NCI-H510A treated with DMSO at 0.1 percent for 48 hours (cell line): ENCODE measurements around the gene GP1BA.

Experiments
- DNase-seq: peaks from one replicate; lab custom pipeline; 2025; lab: John Stamatoyannopoulos, UW

Gene GP1BA

DNA sequence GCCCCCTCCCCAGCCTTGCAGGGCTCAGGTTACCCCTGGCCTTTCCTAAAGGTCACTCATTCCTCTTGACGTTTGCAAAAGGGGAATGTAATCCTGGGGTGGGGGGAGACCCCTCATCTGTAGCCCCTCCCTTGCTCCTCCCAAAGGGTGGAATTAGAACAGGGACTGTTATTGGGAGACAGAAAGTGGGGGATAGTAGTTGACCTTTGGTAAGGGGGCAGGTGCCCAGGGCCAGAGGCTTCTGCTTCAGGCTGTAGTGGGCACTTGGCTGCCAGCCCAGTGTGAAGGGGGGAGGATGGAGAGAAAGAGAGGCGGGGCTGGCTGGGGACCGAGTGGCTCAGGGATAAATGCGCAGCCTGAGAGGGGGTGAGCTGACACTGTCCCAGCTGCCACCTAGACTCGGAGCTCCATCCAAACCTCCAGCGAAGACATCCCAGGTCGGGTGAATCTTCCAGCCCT lies 18.7 kb downstream of the GP1BA start, which contains the start of gene ENO3:
TSS of gene ENO3 (plus strand) at position 374 of the 459 bp plus-strand sequence. CDS start 711 bp downstream, outside the sequence.
- peak; percentile 80 for DNase-seq

DNA sequence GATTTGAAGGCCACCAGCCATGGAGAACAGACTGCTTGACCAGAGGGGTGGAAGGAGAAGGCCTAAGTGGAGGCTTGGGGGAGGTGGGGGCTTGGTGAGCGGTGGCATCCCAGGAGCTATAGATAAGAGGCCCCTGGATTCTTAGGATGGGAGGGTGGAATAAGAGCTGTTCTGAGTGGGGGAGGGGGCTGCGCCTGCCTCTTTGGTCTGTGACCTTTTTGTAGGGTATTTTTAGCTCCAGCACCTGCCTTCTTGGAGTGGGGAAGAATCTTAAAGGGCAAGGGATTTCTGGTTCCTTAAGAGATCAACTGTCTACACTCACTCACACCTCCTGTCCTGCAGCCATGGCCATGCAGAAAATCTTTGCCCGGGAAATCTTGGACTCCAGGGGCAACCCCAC lies 19.4 kb downstream of the GP1BA start:
- DNase-seq: no peak

DNA sequence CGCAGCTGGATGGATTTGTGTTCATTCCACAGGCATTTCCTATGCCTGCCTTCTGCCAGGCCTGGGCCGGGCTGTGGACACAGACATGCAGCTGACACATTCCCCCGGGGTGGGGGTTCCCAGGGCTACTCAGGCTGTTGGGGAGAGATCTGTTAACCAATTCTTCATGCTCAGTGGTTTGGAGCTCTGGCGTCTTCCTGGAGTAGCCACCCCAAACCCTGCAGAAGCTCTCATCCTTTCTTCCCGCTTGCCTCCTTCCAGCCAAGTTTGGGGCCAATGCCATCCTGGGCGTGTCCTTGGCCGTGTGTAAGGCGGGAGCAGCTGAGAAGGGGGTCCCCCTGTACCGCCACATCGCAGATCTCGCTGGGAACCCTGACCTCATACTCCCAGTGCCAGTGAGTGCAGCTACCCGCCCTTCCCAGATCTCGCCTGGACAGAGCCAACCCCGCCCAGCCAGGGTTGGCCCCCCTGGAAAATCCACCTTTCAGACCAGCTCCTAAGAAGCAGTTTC lies 21.4 kb downstream of the GP1BA start:
- no peak for DNase-seq

DNA sequence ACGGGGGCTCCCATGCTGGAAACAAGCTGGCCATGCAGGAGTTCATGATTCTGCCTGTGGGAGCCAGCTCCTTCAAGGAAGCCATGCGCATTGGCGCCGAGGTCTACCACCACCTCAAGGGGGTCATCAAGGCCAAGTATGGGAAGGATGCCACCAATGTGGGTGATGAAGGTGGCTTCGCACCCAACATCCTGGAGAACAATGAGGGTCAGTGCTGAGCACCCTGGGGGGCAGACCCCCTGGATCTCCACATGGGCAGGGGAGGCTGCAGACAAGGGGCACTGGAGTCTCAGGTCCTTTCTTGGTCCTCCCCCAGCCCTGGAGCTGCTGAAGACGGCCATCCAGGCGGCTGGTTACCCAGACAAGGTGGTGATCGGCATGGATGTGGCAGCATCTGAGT lies 23.0 kb downstream of the GP1BA start:
- DNase-seq: no peak

GRCh38 chr17:4956493-4957061 lies 24.5 kb downstream of the GP1BA start:
- peak; percentile 3 for DNase-seq

GRCh38 chr17:4958102-4958501 lies 26.0 kb downstream of the GP1BA start:
- no peak for DNase-seq

DNA sequence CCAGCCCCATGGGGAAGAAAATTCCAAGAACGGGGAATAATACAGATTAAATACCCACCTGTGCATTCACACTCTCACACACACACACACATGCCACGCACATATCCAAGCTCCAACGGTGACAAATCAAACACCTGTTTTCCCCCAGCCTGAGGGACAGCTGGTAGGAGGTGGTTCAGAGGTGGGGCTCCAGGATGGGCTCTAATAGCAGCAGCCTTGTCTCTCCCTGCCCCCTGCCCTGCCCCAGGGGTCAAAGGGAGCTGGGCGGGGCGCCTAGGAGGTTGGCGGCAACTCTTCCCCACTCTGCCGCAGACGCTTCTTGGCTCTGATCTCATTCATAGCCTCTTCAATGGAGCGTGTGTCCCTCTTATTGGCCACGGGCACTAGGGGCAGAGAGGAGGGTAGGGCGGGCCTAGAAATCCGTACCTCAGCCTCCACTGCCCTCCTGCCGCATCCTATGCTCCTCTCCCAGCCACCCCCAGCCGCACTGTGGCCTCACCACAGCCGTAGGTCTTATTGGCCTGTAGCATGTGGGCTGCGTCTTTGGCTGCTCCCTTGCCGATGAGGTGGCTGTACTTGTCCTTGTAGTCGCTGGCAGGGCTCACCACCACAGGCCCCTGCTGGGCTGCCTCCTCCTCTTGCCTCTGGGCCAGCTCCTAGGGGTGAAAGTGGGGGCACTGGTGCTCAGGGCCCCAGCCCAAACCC lies 27.3 kb downstream of the GP1BA start:
- DNase-seq: no peak

DNA sequence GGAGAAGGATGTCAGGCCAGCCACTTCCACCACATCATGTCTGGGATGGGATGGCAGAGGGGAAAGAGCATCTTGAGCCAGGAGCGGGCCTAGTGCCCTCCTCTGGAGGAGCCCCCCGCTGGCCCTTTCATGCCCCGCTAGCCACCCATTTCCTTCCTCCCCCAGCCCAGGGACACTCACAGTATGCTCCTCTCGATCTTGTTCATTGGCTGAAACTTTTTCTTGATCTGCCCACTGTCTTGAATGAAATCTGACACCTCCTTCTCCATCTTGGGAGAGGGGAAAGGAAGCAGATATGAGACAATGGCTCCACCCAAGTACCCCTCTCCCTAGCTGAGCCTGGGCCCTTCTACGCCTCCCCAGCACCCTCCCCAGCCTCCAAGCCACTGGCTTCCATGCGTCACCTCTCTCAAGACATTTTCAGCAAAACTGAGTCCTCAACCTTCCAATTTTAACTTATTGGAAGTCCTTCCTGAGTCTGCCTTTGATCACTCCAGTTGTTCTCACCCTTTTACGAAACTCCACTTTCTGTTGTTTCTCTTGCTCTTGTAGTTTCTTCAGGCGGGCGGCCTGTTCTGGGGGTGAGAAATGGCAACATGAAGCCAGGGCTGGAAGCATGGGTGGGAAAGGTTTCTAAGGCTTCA lies 28.3 kb downstream of the GP1BA start:
- no peak for DNase-seq

GRCh38 chr17:4965311-4965986 lies 33.4 kb downstream of the GP1BA start:
- no peak for DNase-seq

DNA sequence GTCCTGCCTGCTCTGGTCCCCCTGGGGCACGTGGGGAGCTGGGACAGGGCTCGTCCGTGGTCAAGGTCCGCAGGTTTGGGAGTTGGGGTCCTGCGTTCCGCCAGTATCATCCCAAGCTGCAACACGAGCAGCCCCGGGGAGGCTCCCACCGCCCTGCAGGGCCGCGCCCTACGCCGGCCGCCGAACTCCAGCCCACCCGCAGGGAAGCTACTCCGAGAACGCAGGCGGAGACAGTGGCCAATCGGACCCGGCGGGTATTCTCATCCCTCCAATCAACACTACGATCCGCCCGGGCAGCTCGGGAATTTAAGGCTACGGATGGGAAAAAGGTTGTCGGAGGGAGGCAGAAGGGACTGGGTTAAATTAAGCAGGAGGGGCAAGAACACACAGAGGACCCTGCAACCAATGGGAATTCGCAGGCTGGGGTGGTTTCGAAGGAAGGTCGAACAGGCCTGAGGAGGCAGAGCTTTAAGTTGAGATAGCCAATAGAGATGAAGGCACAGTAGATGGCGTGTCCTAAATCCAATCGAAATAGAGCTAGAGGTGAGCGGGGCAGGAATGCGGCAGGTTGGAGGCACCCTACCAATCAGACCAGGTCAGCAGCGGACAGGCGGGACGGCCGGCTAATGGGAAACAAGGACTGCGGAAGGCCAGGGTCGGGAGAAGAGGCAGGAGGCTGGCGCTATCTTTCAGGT lies 34.9 kb downstream of the GP1BA start:
- DNase-seq: peak; percentile 99

DNA sequence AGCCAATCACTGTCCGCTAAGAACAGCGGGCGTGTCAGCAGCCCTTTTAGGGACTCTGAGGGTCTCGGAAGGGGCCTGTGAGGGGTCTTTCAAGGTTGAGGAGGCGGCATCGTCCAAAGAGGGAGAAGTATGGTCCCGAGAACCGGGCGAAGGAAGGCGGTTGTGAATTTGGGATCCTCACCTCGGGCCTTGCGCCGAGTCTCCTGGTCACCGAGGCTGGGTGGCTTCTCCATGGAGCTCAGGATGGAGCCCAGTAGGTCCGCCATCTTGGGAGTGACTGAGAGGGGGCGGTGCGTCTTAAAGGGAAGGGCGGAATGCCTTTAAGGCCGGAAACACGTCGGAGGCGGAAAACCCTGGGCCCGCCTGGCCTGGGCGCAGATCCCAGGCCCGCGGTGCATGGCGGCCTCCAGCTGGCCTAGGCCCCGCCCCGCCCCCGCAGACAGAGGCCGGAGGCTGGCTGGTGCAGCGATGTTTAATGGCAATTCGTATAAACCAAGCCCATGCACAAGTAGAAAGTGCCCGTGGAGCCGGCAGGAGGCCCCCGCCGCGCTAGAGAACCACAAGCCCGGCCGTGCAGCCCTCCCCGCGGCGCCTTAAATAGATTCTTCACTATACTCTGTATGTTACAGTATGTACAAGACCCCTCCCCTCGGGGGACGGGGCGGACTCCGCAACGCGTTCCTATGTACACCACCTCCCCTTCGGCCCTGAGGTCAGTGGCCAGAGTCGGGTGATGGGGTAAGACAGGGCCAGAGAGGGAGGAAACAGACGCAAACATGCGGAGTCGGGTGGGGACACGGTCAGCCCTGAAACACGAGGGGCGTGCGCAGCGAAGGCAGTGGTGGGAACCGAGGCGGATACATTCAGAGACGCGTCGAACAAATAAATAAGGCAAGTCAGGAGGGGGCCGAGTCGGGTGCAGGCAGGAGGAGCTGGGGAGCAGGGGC lies 35.7 kb downstream of the GP1BA start, which contains the start of gene SPAG7:
TSS of gene SPAG7 (minus strand) at position 279 of the 947 bp plus-strand sequence. CDS start at position 266, 13 bp downstream.
- DNase-seq: peak; percentile 93

DNA sequence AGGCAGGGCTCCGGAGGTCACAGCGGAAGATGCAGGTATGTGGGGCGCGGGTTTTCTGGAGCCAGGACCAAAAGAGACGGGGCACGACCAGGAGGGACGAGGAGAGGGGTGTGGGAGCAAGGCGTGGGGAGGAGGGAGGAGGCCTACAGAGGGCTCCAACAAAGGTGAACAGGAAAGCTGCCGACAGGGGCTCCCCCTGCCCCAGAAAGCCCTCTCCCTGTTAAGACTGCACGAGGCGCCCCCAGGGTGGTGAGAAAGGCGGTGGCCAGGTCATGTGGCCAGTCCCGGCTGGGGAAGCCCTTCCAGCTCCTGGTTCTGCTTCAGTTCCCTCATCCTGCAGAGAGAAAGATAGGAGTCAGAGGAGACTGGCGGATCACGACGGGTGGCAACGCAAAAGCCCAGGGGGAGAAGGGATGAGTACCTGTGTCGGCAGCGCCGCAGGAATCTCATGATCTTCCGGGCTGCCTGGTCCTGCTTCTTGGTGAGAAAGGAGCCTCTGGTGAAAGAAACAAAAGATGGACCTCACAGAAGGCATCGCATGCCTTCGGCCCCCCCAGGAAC lies 36.5 kb downstream of the GP1BA start:
- peak; percentile 26 for DNase-seq

GRCh38 chr17:4969047-4969550 lies 37.0 kb downstream of the GP1BA start:
- DNase-seq: peak; percentile 58

DNA sequence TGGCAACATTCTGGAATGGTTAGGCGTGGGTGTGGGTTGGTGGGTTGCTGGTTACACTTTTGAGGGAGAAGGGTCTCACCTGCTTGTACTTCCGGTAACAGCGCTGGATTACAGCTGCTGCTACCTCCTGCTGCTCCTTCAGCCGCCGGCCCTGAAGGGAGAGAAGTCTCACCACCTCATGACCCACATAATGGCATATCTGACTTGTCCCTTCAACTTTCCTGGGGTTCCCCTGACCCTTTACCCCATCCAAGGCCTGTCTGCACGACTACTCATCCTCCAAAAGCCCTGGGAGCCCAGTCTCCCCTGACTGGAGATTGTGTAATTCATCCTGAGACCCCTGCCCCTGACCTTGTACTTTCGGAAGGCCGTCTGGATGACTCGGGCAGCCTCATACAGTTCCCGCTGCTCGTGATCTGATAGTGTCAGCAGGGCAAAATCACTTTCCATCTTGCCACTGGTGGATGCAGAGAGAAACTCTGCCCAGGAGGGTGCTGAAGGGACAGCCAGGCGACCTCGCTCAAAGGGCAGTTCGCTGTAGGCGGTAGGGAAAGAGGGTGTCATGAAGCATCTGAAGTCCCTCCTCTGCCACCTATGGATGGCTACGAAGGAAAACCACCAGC lies 37.6 kb downstream of the GP1BA start:
- no peak for DNase-seq

GRCh38 chr17:4970273-4970672 lies 38.2 kb downstream of the GP1BA start:
- DNase-seq: no peak

DNA sequence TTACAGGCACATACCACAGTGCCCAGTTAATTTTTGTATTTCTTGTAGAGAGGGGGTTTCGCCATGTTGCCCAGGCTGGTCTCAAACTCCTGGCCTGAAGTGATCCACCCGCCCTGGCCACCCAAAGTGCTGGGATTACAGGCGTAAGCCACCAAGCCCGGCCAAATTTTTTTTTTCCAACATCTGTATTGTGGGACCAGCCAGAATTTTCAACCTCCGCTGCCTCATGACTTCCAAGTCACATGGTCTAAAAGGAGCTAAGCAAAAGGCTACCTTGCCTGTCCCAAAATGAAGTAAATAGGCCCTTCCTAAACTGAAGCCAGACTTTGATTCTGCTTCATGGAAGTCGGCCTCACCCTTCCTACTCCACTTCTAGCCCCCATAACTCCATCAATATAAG lies 39.7 kb downstream of the GP1BA start:
- no peak for DNase-seq

GRCh38 chr17:4972322-4972721 lies 40.2 kb downstream of the GP1BA start:
- no peak for DNase-seq

DNA sequence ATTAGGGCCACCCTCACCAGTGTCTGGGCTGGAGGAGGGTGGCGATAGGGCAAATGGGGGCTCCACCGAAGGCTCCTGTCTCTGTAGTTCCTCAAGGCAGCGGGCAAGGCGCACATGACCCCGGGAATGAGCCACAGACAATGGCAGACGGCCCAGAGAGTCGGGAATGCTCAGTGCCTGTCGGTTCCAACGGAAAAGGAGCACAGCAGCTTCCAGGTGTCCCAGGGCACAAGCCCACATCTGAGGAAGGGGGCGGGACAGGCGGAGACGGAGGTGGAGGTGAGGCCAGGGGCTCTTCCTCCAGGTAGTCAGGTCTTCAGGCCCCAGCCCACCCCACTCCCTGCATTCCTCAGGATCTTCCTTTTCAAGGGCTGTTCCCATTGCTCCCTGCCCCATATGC lies 40.7 kb downstream of the GP1BA start:
- DNase-seq: no peak
